ENCODE results near the gene SPRY1.

SPRY1 gene

DNA sequence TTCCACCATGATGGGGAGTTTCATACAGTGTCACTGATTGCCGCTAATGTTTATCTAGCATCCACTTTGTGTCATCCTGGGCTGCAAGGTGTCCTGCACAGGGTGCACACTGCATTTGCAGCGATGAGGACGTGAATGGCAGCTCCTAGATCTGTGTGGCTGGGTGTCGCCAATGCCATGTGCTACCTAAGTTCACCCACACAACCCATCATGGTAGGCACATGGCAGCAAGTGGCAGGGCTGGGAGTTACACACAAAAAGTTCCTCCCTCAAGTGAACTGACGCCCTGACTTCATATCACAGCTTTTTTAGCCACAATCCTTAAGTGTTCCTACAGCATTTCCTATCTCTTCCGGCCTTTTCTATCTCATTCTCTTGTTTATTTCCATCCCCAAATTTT lies 45.9 kb upstream of the SPRY1 start:
- no peak for TF ChIP-seq CTCF (IDR thresholded peaks at IDR 0.05; ENCODE audit: unreplicated experiment in 3 of 3)
- H3K4me1 Mint-ChIP-seq: peaks cover 54% of the 10 kb centered on the region
- peak overlapping the region in 1 of 3 experiments; percentile 43 for H3K27ac Mint-ChIP-seq
- H3K27me3 Mint-ChIP-seq (ENCODE audit: low read depth): no peaks in the 10 kb centered on the region
- H3K4me3 Mint-ChIP-seq: no peak overlapping the region
- no peaks in the 10 kb centered on the region for H3K9me3 Mint-ChIP-seq
- H3K36me3 Mint-ChIP-seq (ENCODE audit: low read depth): no peaks in the 10 kb centered on the region

- Mint-ChIP-seq H3K9me3 (no peaks in the 10 kb centered on the region), H3K27me3 (ENCODE audit: low read depth) (no peaks in the 10 kb centered on the region), H3K4me1 (peaks cover 44% of the 10 kb centered on the region), H3K4me3 (peak overlapping the region; percentile 15 to 55 (median 31)), H3K36me3 (ENCODE audit: low read depth) (no peaks in the 10 kb centered on the region), H3K27ac (peak overlapping the region; percentile 72 to 88 (median 86))
- no peak for TF ChIP-seq CTCF (IDR thresholded peaks at IDR 0.05; ENCODE audit: unreplicated experiment in 3 of 3)
Observed at GRCh38 chr4:123351713-123352112, 44.9 kb upstream of the SPRY1 start.

GRCh38 chr4:123352240-123352945 lies 44.2 kb upstream of the SPRY1 start:
- TF ChIP-seq CTCF (IDR thresholded peaks at IDR 0.05; ENCODE audit: unreplicated experiment in 3 of 3): no peak
- H3K4me1 Mint-ChIP-seq: peaks cover 38% of the 10 kb centered on the region
- H3K4me3 Mint-ChIP-seq: peak overlapping the region in 2 of 3 experiments; percentile 3 to 23
- no peaks in the 10 kb centered on the region for H3K27me3 Mint-ChIP-seq (ENCODE audit: low read depth)
- H3K36me3 Mint-ChIP-seq (ENCODE audit: low read depth): no peaks in the 10 kb centered on the region
- H3K27ac Mint-ChIP-seq: peak overlapping the region; percentile 72 to 88 (median 86)
- no peaks in the 10 kb centered on the region for H3K9me3 Mint-ChIP-seq

- H3K27ac Mint-ChIP-seq: peak overlapping the region in 2 of 3 experiments; percentile 66 to 86
- no peaks in the 10 kb centered on the region for H3K9me3 Mint-ChIP-seq
- no peak overlapping the region for H3K4me3 Mint-ChIP-seq
- H3K36me3 Mint-ChIP-seq (ENCODE audit: low read depth): no peaks in the 10 kb centered on the region
- no peak for TF ChIP-seq CTCF (IDR thresholded peaks at IDR 0.05; ENCODE audit: unreplicated experiment in 3 of 3)
- no peaks in the 10 kb centered on the region for H3K27me3 Mint-ChIP-seq (ENCODE audit: low read depth)
- peaks cover 38% of the 10 kb centered on the region for H3K4me1 Mint-ChIP-seq
Observed at GRCh38 chr4:123352966-123353365, 43.6 kb upstream of the SPRY1 start.

DNA sequence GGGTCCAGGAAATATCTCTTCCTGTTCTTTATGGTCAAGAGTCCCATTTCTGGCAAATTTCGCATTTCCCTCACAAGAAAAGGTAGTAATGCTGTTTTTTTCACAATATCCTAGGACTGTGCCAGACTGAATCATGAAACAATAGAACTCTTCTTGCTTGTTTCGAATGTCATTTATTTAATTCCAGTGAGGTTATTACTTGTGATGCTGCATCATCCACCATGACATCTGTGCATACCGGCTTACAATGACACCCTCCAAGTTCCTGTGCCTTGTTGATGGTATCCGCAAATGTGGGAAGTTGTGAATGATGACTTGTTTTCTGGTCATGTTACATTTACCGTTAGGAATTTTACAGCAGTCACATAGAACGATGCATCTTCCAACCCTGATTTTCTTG lies 42.9 kb upstream of the SPRY1 start:
- H3K27ac Mint-ChIP-seq: peak overlapping the region in 2 of 3 experiments; percentile 24 to 37
- H3K9me3 Mint-ChIP-seq: no peaks in the 10 kb centered on the region
- no peaks in the 10 kb centered on the region for H3K36me3 Mint-ChIP-seq (ENCODE audit: low read depth)
- H3K4me3 Mint-ChIP-seq: no peak overlapping the region
- no peaks in the 10 kb centered on the region for H3K27me3 Mint-ChIP-seq (ENCODE audit: low read depth)
- H3K4me1 Mint-ChIP-seq: peaks cover 38% of the 10 kb centered on the region
- TF ChIP-seq CTCF (IDR thresholded peaks at IDR 0.05; ENCODE audit: unreplicated experiment in 3 of 3): no peak

GRCh38 chr4:123354701-123355100 lies 41.9 kb upstream of the SPRY1 start:
- Mint-ChIP-seq H3K4me3 (no peak overlapping the region), H3K4me1 (peaks cover 31% of the 10 kb centered on the region), H3K27ac (peak overlapping the region in 1 of 3 experiments; percentile 24), H3K27me3 (ENCODE audit: low read depth) (no peaks in the 10 kb centered on the region), H3K9me3 (no peaks in the 10 kb centered on the region), H3K36me3 (ENCODE audit: low read depth) (no peaks in the 10 kb centered on the region)
- TF ChIP-seq CTCF (IDR thresholded peaks at IDR 0.05; ENCODE audit: unreplicated experiment in 3 of 3): no peak
